Testis (tissue), 5 donors: ENCODE measurements around the gene PTPN13. TPM values are rescaled to one million over a fixed set of nuclear protein-coding genes. Genes with fewer than 3 reads are reported as not detected.

Source experiments
- DNase-seq: peaks from one replicate; pipeline ENCODE4 v3.0.0-alpha.2; 2019
- H3K27ac ChIP-seq, 2 donors: fragments of 200-600 bp; sonication (generic); one replicate each; pipeline ENCODE4 v1.5.1; 2019
- H3K27me3 ChIP-seq: fragments of 200-600 bp; sonication (generic); one replicate; pipeline ENCODE4 v1.5.1; 2019
- H3K36me3 ChIP-seq: fragments of 200-600 bp; sonication (generic); one replicate; pipeline ENCODE4 v1.5.1; 2017; ENCODE audit warnings: low read depth; ENCODE audit errors: missing control alignments
- H3K4me1 ChIP-seq: fragments of 200-600 bp; sonication (generic); one replicate; pipeline ENCODE4 v1.5.1; 2019
- H3K4me3 ChIP-seq, 2 donors: fragments of 200-600 bp; sonication (generic); one replicate each; pipeline ENCODE4 v1.5.1; 2017 to 2019
- H3K9me3 ChIP-seq: fragments of 200-600 bp; sonication (generic); one replicate; pipeline ENCODE4 v1.5.1; 2017
- POLR2A ChIP-seq: fragments of 450-650 bp; IDR thresholded peaks from one replicate; pipeline ENCODE4 v1.6.1; 2017; ENCODE audit warnings: antibody characterized with exemption, mild to moderate bottlenecking, moderate library complexity
- WGBS, 2 donors: methylation state at CpG; one replicate each; pipeline ENCODE4 v1.1.5; 2018; 5-methylcytosine and 5-hydroxymethylcytosine counted together
- intact Hi-C: fragments of 100-400 bp; cut with DNase I; formaldehyde crosslinking; loops from one replicate; pipeline ENCODE4 v1.15.1; 2023; ENCODE audit warnings: low total_unique reads
- long read RNA-seq, 2 donors: transcript quantifications; one replicate each; lab custom pipeline, GENCODE V29; 2026
- polyA plus RNA-seq: library from polyadenylated mRNA; stranded (reverse); fragments of 350-450 nt; fragmentation: Illumina TruSeq; extraction: RNeasy Lipid Tissue Mini Kit (QIAGEN cat#74804); gene quantifications from one replicate; pipeline ENCODE4 v1.2.3, GENCODE V29; 2014; ENCODE audit warnings: low read depth, low replicate concordance; ENCODE audit not compliant: insufficient read depth
- total RNA-seq, 2 donors: library from RNA; depleted of rRNA; stranded (reverse); fragments of >200 nt; gene quantifications; one replicate each; pipeline ENCODE4 v1.2.3, GENCODE V29; 2016
- TF ChIP-seq, protein P1 (sequence below), 3 experiments: fragments of 450-650 bp in 2 of 3; fragments of 200-600 bp in 1 of 3; sonication (generic) in 1 of 3; IDR thresholded peaks; one replicate each; pipeline ENCODE4 v1.5.1; 2016 to 2019; ENCODE audit warnings: antibody characterized with exemption in 3 of 3, mild to moderate bottlenecking in 2 of 3, moderate library complexity in 1 of 3

Gene PTPN13, protein sequence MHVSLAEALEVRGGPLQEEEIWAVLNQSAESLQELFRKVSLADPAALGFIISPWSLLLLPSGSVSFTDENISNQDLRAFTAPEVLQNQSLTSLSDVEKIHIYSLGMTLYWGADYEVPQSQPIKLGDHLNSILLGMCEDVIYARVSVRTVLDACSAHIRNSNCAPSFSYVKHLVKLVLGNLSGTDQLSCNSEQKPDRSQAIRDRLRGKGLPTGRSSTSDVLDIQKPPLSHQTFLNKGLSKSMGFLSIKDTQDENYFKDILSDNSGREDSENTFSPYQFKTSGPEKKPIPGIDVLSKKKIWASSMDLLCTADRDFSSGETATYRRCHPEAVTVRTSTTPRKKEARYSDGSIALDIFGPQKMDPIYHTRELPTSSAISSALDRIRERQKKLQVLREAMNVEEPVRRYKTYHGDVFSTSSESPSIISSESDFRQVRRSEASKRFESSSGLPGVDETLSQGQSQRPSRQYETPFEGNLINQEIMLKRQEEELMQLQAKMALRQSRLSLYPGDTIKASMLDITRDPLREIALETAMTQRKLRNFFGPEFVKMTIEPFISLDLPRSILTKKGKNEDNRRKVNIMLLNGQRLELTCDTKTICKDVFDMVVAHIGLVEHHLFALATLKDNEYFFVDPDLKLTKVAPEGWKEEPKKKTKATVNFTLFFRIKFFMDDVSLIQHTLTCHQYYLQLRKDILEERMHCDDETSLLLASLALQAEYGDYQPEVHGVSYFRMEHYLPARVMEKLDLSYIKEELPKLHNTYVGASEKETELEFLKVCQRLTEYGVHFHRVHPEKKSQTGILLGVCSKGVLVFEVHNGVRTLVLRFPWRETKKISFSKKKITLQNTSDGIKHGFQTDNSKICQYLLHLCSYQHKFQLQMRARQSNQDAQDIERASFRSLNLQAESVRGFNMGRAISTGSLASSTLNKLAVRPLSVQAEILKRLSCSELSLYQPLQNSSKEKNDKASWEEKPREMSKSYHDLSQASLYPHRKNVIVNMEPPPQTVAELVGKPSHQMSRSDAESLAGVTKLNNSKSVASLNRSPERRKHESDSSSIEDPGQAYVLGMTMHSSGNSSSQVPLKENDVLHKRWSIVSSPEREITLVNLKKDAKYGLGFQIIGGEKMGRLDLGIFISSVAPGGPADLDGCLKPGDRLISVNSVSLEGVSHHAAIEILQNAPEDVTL (N-terminal part only)
- 10 to 100 TPM; 48.9 to 62.0 TPM for total RNA-seq
- polyA plus RNA-seq: 30.1 TPM
- long read RNA-seq, donor 1, partial matches to known transcripts: 6 of 6 reads
- long read RNA-seq, donor 1, other reads (novel, unspliced or antisense): 0 of 6 reads
- long read RNA-seq, donor 2: 0 reads

DNA sequence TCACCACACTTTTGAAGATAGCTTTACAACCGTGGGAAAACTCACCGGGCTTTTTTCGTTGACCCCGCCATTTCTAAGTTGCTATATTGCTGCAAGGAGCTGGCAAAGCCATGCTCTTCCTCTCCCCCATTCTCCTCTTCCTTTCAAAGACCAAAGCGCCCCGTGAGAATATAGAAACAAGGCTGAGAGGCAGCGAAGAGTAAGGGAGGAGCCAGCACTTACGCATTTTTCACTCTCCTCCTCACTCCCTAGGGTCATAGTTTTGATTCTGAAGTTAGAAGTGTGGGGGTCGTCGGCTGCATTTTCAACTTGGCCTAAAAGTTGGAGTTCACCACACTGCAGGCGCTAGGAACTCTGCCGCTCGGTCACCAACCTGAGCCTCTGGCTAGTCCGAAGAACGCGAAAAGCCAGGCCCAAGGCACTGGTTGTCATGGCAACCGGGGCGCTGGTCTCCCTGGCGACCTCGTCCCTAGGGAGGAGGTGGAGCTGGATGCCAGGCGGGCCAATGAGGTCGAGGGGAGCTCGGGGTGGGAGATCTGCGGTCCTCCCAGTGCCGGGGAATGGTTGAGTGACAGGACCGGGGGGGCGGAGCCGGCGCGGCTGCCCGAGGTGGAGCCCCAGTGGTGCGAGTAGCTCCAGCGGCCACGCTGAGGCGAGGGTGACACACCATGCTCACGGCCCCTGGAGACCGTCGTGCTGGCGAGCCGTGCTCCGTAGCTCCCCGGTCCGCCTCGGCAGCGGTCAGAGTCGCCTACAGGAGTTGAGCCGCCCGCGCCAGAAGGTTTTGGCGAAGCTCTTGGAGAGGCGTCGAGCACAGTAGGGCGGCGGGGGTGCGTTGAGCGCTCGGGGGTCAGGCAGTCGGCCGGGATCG is at the start of gene PTPN13:
PTPN13 (plus strand) TSS at position 628 of the 871 bp plus-strand sequence. CDS start 40,942 bp downstream, outside the sequence.
- WGBS, 2 donors: 2 to 3% methylated on average over 21 to 43 of the region's 60 CpGs
- Histone ChIP-seq H3K9me3 (no peaks in the 10 kb centered on the region), H3K27me3 (no peaks in the 10 kb centered on the region), H3K4me3 (peak within 1 kb of the TSS; percentile 82 to 92), H3K27ac (peak within 1 kb of the TSS; percentile 89 to 93), H3K36me3 (no peaks in the 10 kb centered on the region), H3K4me1 (peaks cover 29% of the 10 kb centered on the region)
- intact Hi-C loops: no loop called here
- peak; percentile 74 for TF ChIP-seq POLR2A
- TF ChIP-seq, protein P1, sequence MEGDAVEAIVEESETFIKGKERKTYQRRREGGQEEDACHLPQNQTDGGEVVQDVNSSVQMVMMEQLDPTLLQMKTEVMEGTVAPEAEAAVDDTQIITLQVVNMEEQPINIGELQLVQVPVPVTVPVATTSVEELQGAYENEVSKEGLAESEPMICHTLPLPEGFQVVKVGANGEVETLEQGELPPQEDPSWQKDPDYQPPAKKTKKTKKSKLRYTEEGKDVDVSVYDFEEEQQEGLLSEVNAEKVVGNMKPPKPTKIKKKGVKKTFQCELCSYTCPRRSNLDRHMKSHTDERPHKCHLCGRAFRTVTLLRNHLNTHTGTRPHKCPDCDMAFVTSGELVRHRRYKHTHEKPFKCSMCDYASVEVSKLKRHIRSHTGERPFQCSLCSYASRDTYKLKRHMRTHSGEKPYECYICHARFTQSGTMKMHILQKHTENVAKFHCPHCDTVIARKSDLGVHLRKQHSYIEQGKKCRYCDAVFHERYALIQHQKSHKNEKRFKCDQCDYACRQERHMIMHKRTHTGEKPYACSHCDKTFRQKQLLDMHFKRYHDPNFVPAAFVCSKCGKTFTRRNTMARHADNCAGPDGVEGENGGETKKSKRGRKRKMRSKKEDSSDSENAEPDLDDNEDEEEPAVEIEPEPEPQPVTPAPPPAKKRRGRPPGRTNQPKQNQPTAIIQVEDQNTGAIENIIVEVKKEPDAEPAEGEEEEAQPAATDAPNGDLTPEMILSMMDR (IDR thresholded peaks at IDR 0.05): peak in 2 of 3 experiments; percentile 5 to 15
- DNase-seq: peak; percentile 99

DNA sequence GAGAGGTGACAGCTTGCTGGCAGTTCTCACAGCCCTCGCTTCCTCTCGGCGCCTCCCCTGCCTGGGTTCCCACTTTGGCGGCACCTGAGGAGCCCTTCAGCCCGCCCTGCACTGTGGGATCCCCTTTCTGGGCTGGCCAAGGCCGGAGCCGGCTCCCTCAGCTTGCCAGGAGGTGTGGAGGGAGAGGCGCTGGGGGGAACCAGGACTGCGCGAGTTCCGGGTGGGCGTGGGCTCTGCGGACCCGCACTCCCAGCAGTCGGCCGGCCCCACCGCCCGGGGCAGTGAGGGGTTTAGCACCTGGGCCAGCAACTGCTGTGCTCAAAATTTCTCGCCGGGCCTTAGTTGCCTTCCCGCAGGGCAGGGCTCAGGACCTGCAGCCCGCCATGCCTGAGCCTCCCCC is 47.0 kb upstream of the PTPN13 start:
- H3K9me3 ChIP-seq: no peaks in the 10 kb centered on the region
- peak overlapping the region; percentile 2 to 49 for H3K4me3 ChIP-seq
- no peak for DNase-seq
- no peaks in the 10 kb centered on the region for H3K36me3 ChIP-seq
- WGBS, 2 donors: 81 to 86% methylated on average over 4 to 11 of the region's 22 CpGs
- no peak overlapping the region for H3K27ac ChIP-seq
- H3K27me3 ChIP-seq: no peaks in the 10 kb centered on the region
- intact Hi-C loops: no loop called here
- TF ChIP-seq, protein P1 (IDR thresholded peaks at IDR 0.05): no peak
- TF ChIP-seq POLR2A: no peak
- peaks cover 33% of the 10 kb centered on the region for H3K4me1 ChIP-seq

DNA sequence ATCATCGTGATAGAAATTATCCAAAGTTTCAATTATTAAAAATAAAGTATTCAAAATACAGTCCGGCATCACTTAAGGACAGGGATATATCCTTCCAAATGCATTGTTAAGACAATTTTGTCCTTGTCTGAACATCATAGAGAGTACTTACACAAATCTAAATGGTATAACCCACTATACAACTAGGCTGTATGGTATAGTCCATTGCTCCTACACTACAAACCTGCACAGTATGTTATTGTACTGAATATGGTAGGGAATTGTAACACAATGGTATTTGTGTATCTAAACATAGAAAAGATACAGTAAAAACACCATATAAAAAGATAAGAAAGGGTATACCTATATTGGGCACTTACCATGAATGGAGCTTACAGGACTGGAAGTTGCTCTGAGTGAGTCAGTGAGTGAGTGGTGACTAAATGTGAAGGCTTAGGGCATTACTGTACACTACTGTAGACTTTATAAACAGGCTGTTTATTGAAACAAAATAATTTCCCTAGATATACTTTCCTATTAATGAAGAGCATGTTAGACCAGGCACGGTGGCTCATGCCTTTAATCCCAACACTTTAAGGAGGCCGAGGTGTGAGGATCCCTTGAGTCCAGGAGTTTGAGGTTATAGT is 44.8 kb upstream of the PTPN13 start:
- H3K9me3 ChIP-seq: no peaks in the 10 kb centered on the region
- H3K4me3 ChIP-seq: no peak overlapping the region
- no peak overlapping the region for H3K27ac ChIP-seq
- no peak for DNase-seq
- H3K27me3 ChIP-seq: no peaks in the 10 kb centered on the region
- WGBS, 2 donors: 94% methylated on average over 4 of the region's 4 CpGs
- peaks cover 11% of the 10 kb centered on the region for H3K4me1 ChIP-seq
- H3K36me3 ChIP-seq: no peaks in the 10 kb centered on the region
- intact Hi-C loops: no loop called here
- TF ChIP-seq, protein P1 (IDR thresholded peaks at IDR 0.05): no peak
- no peak for TF ChIP-seq POLR2A
